ENCODE results near the gene ENOSF1.
A peak's percentile ranks its signal among the peaks of the same experiment; 100 is the strongest.

Gene ENOSF1

DNA sequence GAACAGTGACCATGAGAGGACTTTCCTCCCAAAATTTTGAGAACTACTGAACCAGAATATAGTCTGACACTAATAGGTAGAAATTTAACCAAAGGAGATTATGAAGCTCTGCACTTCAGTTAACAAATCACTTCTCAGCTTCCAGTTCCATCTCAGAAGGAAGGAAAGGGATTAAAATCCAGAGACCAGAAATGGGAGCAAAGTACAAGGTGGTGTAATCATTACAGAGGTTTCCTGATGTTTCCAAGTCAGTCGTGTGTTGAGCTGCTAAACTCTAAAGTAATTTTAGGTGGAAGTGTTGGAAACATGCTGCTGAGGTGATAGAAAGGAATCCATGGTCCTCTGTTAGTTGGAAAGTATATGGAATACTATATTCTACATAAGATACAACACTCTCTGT is 44.2 kb downstream of the ENOSF1 start:
- DNase-seq (ENCODE audit: extremely low read depth, low read depth): no peak
- H3K4me3 ChIP-seq (replicated peaks; ENCODE audit: low read depth, low read length): no peak overlapping the region
- TF ChIP-seq, protein P1, sequence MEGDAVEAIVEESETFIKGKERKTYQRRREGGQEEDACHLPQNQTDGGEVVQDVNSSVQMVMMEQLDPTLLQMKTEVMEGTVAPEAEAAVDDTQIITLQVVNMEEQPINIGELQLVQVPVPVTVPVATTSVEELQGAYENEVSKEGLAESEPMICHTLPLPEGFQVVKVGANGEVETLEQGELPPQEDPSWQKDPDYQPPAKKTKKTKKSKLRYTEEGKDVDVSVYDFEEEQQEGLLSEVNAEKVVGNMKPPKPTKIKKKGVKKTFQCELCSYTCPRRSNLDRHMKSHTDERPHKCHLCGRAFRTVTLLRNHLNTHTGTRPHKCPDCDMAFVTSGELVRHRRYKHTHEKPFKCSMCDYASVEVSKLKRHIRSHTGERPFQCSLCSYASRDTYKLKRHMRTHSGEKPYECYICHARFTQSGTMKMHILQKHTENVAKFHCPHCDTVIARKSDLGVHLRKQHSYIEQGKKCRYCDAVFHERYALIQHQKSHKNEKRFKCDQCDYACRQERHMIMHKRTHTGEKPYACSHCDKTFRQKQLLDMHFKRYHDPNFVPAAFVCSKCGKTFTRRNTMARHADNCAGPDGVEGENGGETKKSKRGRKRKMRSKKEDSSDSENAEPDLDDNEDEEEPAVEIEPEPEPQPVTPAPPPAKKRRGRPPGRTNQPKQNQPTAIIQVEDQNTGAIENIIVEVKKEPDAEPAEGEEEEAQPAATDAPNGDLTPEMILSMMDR (IDR thresholded peaks at IDR 0.05; ENCODE audit: low read depth, low read length, missing control alignments): no peak

DNA sequence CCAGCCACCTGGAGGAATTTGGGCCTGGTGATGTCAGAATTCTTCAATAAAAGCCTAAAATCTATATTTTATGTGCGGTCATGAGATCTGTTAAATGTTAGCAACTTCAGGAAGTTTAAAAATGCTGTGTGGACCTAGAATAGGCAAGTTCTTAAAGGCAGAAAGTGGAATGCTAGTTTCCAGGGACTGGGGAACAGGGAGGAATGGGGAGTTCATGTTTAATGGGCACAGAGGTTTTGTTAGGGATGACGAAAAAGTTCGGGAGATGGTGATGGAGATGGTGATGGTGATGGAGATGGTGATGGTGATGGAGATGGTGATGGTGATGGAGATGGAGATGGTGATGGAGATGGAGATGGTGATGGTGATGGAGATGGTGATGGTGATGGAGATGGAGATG is 45.8 kb downstream of the ENOSF1 start:
- no peak overlapping the region for H3K4me3 ChIP-seq (replicated peaks; ENCODE audit: low read depth, low read length)
- TF ChIP-seq, protein P1 (IDR thresholded peaks at IDR 0.05; ENCODE audit: low read depth, low read length, missing control alignments): no peak
- no peak for DNase-seq (ENCODE audit: extremely low read depth, low read depth)

DNA sequence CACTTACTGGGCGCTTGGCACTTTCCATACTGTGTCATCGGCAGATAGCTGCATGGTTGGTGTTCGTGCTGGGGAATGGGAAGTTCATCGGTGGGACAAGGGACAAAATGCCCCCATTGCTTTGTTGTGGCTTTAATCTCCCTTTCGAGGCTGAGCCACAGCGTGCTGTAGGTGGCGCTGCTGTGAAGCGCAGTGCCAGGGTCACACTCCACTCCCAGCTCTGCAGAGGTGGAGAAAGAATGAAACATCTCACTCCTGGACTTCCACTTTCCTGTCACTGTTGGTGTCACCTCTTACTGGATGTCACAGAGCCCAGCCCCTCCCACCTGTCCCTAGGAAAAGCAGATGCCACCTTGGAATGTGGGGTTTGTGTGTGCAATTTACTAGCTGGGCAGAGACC is 46.3 kb downstream of the ENOSF1 start:
- H3K4me3 ChIP-seq (replicated peaks; ENCODE audit: low read depth, low read length): no peak overlapping the region
- DNase-seq (ENCODE audit: extremely low read depth, low read depth): no peak
- TF ChIP-seq, protein P1 (IDR thresholded peaks at IDR 0.05; ENCODE audit: low read depth, low read length, missing control alignments): peak; percentile 40

DNA sequence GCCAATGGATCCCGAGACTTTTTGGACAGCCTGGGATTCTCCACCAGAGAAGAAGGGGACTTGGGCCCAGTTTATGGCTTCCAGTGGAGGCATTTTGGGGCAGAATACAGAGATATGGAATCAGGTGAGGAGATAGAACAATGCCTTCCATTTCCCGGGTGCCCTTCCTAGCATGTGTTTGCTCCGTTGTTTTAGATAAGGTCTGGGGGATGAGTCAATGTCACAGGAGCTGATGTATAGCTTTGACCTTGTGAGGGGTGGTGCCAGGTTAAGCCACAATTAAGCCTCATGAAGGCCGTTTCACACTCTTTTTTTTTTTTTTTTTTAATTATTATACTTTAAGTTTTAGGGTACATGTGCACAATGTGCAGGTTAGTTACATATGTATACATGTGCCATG is 50.2 kb downstream of the ENOSF1 start:
- TF ChIP-seq, protein P1 (IDR thresholded peaks at IDR 0.05; ENCODE audit: low read depth, low read length, missing control alignments): no peak
- H3K4me3 ChIP-seq (replicated peaks; ENCODE audit: low read depth, low read length): no peak overlapping the region
- no peak for DNase-seq (ENCODE audit: extremely low read depth, low read depth)

DNA sequence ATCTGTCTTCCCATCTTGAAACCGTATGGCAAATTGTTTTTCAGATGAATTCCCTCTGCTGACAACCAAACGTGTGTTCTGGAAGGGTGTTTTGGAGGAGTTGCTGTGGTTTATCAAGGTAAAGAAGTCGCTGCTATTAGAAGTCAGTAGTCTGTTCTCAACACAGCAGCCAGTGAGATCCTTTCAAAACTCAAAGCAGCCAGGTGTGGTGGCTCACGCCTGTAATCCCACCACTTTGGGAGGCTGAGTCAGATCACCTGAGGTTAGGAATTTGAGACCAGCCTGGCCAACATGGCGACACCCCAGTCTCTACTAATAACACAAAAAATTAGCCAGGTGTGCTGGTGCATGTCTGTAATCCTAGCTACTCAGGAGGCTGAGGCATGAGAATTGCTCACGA is 52.8 kb downstream of the ENOSF1 start:
- TF ChIP-seq, protein P1 (IDR thresholded peaks at IDR 0.05; ENCODE audit: low read depth, low read length, missing control alignments): no peak
- DNase-seq (ENCODE audit: extremely low read depth, low read depth): no peak
- peak overlapping the region; percentile 92 for H3K4me3 ChIP-seq (replicated peaks; ENCODE audit: low read depth, low read length)

DNA sequence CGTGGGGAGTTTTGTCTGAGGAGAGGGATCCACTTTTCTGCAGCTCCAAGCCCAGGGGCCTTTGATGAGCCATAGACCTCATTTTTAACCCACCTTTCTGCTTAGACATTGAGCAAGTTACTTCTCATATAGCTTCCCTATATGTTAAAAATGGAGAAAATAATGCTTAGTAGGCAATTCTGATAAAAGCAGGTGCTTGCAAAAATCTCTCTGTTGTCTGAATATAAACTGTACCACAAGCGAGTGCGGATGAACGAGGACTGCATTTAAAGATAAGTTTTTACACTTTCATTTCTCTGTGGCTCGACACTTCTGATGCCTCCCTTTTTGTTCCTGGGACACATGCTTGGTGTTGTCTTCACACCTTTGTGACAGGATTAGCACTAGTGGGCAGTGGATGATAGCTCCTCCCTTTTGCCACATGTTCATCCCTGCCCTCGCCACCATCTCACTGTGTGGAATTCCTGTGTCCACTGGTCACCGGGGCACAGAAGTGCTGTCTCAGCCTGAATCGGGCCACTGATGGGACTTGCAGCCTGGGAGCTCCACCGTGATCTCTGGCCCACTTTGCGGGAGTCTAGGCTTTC is 53.4 kb downstream of the ENOSF1 start:
- TF ChIP-seq, protein P1 (IDR thresholded peaks at IDR 0.05; ENCODE audit: low read depth, low read length, missing control alignments): no peak
- peak overlapping the region; percentile 92 for H3K4me3 ChIP-seq (replicated peaks; ENCODE audit: low read depth, low read length)
- DNase-seq (ENCODE audit: extremely low read depth, low read depth): no peak
